IPS-11a (cell line): Measurements from ENCODE around the gene PAFAH1B2.
"Not testable (repeated sequence)": the region's sequence is repeated elsewhere in the genome, so short reads cannot be mapped to it uniquely, and the experiment has no call there.

ENCODE experiments used
- H3K4me3 ChIP-seq: one replicate; pipeline ENCODE4 v1.5.1; 2013; ENCODE audit warnings: low read depth, low read length, control low read depth

The PAFAH1B2 gene, protein sequence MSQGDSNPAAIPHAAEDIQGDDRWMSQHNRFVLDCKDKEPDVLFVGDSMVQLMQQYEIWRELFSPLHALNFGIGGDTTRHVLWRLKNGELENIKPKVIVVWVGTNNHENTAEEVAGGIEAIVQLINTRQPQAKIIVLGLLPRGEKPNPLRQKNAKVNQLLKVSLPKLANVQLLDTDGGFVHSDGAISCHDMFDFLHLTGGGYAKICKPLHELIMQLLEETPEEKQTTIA

DNA sequence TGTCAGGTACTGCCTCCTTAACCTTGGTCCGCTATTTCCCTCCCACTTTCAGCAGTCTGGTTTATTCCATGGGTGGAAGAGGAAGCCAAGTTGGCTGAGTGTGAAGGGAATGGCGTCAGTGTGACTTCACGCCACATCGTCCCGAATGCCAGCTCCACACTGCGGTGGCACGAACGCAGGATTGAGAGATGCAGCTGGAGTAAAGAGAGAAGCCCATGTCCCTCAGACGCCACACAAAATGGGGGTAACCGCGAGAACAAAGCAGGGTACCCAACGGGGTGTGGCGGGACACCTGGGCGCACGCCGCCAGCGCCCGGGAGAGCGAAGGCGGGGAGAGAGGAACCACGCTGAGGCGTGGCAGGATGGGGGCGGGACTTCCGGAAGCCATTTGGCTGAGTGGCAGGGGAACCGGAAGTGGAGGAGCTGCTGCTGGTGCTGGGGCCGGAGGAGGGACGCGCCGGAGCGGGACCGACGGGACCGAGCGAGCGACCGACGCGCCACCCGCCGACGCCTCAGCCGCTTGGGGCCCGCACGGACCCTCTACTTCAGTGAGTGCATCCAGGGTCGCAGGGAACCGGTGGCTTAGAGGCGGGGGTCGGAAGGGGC, at the start of gene PAFAH1B2:
PAFAH1B2 (plus strand) TSS at position 417 of the 606 bp plus-strand sequence. CDS start 8,161 bp downstream, outside the sequence.
- peak within 1 kb of the TSS; percentile 91 for H3K4me3 ChIP-seq

DNA sequence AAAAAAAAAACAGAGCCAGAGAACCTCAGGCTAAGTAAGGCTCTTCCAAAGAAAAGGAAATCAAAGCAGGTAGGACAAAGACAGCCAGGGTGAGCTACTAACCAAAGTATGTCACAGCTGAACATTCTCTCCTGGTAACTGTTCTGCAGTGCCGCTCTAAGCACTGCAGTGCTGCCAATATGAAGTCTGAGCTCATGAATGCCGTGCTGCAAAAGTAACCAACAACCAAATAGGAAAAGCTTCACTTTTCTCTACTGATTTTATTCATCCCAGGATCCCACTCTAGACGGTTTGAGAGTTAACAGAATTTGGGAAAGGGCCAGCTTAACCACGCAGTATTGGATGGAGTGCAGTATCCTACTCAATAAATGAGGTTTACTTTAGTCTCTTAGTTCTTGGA, 49.3 kb upstream of the PAFAH1B2 start:
- no peak overlapping the region for H3K4me3 ChIP-seq

DNA sequence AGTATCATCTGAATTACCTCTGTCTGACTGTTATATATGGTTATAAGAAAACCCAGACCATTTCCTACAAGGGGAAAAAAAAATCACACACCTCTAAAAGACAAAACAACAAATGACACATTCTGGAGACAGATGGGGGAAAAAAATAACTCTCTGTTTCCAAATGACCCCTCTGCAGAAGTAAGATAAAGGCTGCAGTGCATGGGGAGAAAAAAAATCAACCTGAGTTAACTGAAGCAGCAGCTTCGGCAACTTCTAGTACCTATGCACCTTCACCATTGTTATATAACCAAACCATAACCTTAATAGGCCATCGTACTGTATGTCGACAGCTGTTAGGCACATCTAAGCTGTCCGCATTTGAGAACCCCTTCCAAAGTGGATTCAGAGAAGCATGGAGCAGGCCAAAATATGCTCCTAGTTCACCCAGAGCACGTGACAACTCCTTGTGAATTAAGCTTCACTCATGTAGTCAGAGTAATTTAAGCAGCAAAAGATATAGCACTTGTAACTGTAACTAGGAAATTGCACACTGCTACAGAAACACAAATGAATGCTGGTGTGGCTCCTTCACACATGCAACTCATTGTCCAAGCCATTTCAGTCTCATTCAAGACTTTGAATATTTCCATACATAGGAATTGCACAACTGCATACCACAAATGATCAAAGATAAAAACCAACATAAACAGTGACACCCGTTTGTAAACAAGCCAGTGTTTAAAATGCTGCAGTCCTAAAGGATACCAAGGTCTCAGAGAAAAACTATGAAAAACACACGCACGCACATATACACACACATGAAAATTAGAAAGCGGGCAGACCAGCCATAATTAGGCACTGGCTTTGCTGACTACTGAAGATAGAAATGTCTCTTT, 48.6 kb upstream of the PAFAH1B2 start:
- H3K4me3 ChIP-seq = no peak overlapping the region

GRCh38 chr11:117096201-117096991, 47.7 kb upstream of the PAFAH1B2 start:
- peak overlapping the region; percentile 86 for H3K4me3 ChIP-seq

GRCh38 chr11:117097014-117097388, 47.1 kb upstream of the PAFAH1B2 start:
- peak overlapping the region; percentile 86 for H3K4me3 ChIP-seq

DNA sequence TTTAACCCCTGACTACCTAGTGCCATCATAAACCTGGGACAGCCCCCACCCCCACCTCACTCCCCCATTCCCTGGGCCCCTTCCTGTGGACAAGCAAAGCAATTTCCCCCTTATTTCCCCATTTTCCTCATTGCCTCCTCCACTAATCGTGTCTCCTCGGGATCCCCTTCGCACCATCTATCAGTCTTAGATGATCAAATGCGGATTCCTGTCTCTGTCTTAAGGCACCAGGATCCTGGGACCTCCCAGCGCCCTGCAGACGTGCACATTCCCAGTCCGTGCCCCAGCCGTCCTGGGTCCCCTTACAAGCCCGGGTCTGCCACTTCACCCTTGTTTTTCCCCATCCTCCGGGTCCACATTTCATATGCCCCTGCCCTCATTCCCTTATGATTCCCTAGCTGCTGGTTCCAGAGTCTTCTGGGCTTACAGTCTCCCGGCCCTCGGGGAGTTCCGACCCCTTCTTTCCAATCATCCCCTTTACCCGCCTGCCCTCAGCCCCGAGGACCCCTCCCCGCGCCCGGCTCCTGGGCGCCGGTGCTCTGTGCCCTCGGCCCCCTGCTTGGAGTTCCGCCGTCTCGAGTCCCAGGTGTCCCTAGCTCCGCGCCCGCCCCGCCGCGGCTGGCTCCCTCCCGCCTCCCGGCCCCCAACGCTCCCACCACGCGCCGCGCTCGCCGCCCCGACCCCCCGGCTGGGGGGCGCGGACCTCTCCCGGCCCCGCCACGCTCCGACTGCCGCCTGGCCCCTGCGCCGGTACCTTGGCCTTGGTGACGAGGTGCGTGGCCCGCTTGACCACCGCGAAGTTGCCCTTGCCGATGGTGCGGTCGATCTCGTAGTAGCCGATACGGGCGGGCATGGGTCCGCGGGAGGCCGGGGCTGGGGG, 46.5 kb upstream of the PAFAH1B2 start:
- peak overlapping the region; percentile 86 for H3K4me3 ChIP-seq

- peak within 1 kb of the TSS; percentile 86 for H3K4me3 ChIP-seq
Observed at GRCh38 chr11:117098269-117099232, 45.5 kb upstream of the PAFAH1B2 start, which contains the start of gene SIK3. SIK3 (minus strand) TSS chr11:117098428; CDS start chr11:117098415, 13 bp downstream.

DNA sequence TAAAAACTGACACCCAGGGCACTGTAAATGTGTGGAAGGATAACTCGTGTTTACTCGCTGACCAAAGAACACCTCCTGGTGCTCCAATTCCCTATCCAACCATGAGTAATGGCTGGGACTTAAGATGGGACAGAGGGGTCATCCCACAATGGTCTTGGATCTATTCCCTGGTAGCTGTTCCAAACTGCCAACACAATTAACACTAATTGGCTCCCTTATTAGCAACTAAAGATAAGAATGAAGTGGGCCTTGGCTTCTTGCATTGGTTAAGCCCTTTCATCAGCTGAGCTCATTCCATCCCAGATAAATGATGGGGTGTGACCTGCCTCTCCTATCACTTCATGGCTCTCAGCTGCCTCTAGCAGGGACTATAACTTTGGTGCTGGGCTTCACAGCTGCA, 44.4 kb upstream of the PAFAH1B2 start:
- H3K4me3 ChIP-seq = no peak overlapping the region

DNA sequence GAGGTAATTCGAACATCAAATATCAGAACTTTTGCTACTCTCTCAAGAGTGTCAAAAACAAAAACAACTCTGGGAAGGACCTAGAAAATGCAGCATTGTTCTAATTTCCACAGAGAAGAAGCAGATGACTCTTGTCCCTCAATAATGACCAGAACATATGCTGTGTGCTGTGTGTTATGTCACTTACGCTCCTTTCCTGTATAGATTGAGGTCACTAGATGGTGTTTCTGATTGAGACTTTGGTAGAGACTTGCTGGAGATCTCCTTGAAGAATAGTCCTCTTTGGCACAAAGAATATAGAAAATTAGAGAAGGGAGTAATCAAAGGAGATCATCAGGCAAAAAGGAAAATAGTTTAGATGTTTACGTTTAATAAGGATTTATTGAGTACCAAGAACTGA, 43.5 kb upstream of the PAFAH1B2 start:
- H3K4me3 ChIP-seq = no peak overlapping the region

DNA sequence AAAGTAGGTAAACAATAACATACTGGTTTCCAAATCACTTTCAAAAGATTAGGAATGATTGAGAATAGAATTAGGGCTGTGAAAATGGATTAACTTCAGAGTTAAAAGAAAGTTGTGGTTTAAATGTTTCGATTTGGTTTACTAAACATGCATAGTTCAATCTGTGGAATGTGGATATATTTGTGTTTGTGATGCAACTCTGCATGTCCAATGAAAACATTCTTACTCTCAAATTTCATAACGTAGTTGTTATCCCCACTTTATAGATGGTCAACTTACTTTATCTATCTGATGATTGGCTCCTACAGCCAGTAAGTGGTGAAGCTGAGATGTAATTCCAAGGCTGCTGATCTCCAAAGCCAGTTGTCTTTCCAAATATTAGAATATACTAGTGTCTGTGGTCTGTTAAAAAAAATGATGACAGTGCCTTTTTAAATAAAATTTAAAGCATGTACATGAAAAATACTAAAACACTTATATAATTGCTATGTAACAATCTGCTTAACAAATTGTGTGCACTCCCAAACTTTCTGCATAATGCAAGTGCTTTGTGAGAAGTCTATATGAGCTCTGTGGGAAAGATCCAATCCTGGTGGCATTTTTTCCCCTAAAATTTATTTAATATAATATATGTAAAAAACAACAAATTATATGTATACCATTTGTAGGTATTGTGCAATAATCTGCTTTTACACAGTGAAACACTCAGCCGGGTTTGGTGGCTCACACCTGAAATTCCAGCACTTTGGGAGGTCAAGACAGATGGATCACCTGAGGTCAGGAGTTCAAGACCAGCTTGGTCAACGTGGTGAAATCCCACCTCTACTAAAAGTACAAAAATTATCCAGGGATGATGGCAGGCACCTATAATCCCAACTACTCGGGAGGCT, 36.1 kb upstream of the PAFAH1B2 start:
- H3K4me3 ChIP-seq = no peak overlapping the region

GRCh38 chr11:117110294-117110950, 33.7 kb upstream of the PAFAH1B2 start:
- no peak overlapping the region for H3K4me3 ChIP-seq

DNA sequence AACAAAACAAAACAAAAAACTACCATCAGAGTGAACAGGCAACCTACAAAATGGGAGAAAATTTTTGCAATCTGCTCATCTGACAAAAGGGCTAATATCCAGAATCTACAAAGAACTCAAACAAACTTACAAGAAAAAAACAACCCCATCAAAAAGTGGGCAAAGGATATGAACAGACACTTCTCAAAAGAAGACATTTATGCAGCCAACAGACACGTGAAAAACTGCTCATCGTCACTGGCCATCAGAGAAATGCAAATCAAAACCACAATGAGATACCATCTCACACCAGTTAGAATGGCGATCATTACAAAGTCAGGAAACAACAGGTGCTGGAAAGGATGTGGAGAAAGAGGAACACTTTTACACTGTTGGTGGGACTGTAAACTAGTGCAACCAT, 31.6 kb upstream of the PAFAH1B2 start:
- not testable (repeated sequence) for H3K4me3 ChIP-seq

DNA sequence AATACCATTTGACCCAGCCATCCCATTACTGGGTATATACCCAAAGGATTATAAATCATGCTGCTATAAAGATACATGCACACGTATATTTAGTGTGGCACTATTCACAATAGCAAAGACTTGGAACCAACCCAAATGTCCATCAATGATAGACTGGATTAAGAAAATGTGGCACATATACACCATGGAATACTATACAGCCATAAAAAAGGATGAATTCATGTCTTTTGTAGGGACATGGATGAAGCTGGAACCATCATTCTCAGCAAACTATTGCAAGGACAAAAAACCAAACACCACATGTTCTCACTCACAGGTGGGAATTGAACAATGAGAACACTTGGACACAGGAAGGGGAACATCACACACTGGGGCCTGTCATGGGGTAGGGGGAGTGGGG, 31.1 kb upstream of the PAFAH1B2 start:
- not testable (repeated sequence) for H3K4me3 ChIP-seq

- no peak overlapping the region for H3K4me3 ChIP-seq
Observed at GRCh38 chr11:117117681-117118080, 26.4 kb upstream of the PAFAH1B2 start.

- H3K4me3 ChIP-seq = no peak overlapping the region
Observed at GRCh38 chr11:117121176-117121575, 22.9 kb upstream of the PAFAH1B2 start.

DNA sequence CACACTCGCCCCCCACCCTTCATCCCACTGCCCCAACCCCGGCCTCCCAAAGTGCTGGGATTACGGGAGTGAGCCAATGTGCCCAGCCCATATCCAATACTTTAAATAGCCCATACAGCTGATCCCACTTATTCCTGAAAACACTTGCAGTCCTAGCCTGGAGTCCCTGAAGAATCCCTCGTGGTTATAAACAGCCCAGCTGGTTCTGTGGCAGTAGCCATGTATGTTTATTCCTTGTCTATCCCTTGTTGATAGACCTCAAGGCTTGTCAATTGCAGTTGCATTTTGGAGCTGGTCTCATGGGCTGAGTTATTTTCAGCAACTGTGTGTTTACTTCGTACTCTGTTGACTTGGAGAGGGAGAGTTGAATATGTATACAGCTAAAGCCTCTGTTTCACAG, 21.5 kb upstream of the PAFAH1B2 start:
- H3K4me3 ChIP-seq = no peak overlapping the region

DNA sequence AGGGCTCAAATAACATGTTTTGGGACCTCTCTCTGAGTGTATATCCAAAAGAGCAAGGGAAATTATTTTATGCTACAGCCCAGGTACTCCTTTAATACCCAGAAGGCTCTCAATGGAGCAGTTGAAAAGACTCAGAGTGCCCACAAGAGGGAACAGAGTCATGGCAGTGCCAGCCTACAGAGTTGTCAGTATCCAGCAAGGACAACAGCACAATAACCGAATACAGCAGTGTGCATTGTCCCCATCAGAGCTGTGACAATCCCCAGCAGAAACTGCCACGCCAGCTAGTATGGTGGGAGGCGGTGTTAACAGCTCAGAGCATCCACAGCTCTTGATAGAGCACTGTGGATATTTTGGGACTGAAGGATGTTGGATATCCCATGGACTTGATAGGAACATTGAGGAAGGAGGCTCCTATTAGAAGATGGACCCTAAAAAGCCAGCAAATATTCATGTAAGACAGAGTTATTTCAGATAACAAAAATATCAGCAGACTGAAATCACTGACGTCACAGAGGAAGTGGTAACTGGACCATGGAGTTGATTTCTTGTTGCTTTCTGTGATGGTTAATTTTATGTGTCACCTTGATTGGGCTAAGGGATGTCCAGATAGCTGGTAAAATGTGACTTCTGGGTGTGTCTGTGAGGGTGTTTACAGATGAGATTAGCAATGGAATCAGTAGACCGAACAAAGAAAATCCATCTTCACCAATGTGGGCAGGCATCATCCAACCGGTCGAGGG, 17.7 kb upstream of the PAFAH1B2 start:
- no peak overlapping the region for H3K4me3 ChIP-seq
